ENCODE data around the gene PYGM.

DNA sequence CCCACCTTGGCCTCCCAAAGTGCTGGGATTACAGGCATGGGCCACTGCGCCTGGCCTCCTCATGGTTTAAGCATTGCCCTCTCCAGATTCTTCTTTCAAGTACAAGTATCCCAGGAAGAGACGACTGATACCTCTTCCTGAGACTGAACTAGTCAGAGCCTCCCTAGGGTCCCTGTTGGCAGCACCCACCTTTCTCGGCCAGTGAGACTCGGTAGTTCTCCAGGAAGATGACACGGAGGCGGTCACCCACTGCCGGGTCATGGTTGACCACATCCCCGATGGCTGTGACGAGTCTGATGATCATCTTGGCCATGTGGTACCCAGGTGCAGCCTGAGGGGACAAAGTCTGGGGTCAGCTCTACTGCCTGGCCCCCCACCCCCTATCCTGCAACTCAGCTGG lies 8.6 kb downstream of the PYGM start:
- TF ChIP-seq, protein P1, sequence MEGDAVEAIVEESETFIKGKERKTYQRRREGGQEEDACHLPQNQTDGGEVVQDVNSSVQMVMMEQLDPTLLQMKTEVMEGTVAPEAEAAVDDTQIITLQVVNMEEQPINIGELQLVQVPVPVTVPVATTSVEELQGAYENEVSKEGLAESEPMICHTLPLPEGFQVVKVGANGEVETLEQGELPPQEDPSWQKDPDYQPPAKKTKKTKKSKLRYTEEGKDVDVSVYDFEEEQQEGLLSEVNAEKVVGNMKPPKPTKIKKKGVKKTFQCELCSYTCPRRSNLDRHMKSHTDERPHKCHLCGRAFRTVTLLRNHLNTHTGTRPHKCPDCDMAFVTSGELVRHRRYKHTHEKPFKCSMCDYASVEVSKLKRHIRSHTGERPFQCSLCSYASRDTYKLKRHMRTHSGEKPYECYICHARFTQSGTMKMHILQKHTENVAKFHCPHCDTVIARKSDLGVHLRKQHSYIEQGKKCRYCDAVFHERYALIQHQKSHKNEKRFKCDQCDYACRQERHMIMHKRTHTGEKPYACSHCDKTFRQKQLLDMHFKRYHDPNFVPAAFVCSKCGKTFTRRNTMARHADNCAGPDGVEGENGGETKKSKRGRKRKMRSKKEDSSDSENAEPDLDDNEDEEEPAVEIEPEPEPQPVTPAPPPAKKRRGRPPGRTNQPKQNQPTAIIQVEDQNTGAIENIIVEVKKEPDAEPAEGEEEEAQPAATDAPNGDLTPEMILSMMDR (IDR thresholded peaks at IDR 0.05; ENCODE audit: extremely low read depth in 1 of 2, insufficient read depth in 1 of 2, low read depth in 1 of 2, low read length in 2 of 2) = no peak
- no peak for TF ChIP-seq FOS (IDR thresholded peaks at IDR 0.05; ENCODE audit: borderline replicate concordance, insufficient read depth, low read length)
- TF ChIP-seq EZH2 (IDR thresholded peaks at IDR 0.05; ENCODE audit: borderline replicate concordance, low read depth, low read length, severe bottlenecking) = no peak
- no peak for TF ChIP-seq POLR2A (IDR thresholded peaks at IDR 0.05; ENCODE audit: low read depth, low read length)
- TF ChIP-seq, protein P2, sequence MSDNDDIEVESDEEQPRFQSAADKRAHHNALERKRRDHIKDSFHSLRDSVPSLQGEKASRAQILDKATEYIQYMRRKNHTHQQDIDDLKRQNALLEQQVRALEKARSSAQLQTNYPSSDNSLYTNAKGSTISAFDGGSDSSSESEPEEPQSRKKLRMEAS (IDR thresholded peaks at IDR 0.05; ENCODE audit: insufficient read depth, insufficient read length) = no peak
- no peak for TF ChIP-seq POLR2AphosphoS5 (IDR thresholded peaks at IDR 0.05; ENCODE audit: insufficient read depth, low read depth, low read length)
- no peak for TF ChIP-seq MYC (IDR thresholded peaks at IDR 0.05; ENCODE audit: low read depth, low read length)
- no peak for TF ChIP-seq JUN (IDR thresholded peaks at IDR 0.05; ENCODE audit: borderline replicate concordance, insufficient read depth, insufficient read length, low read depth)

Measured in endothelial cell of umbilical vein (primary cell).